Stimulated activated CD4-positive, alpha-beta T cell treated with anti-CD3 and anti-CD28 coated beads, Interleukin-2, amount 100 ng/mL, for 4 hours (primary cell): ENCODE measurements around the gene PHPT1.

Experiments
- DNase-seq: peaks from one replicate; pipeline ENCODE4 v3.0.0-alpha.2; 2020; ENCODE audit warnings: low read depth

Gene PHPT1

GRCh38 chr9:136886610-136887597 is 37.7 kb downstream of the PHPT1 start:
- DNase-seq, result no peak

GRCh38 chr9:136888454-136888853 is 39.2 kb downstream of the PHPT1 start:
- DNase-seq, result no peak

- no peak for DNase-seq
Observed at GRCh38 chr9:136889858-136890257, 40.6 kb downstream of the PHPT1 start.

- DNase-seq, result no peak
Observed at GRCh38 chr9:136890661-136891060, 41.5 kb downstream of the PHPT1 start.

GRCh38 chr9:136896027-136896426 is 46.8 kb downstream of the PHPT1 start:
- DNase-seq, result no peak

- no peak for DNase-seq
Observed at GRCh38 chr9:136898483-136899100, 49.4 kb downstream of the PHPT1 start.

GRCh38 chr9:136899196-136899595 is 50.0 kb downstream of the PHPT1 start:
- no peak for DNase-seq

GRCh38 chr9:136900556-136900955 is 51.3 kb downstream of the PHPT1 start:
- DNase-seq, result no peak
